ENCODE data around the gene CCL1. TPM values are rescaled to one million over a fixed set of nuclear protein-coding genes. Genes with fewer than 3 reads are reported as not detected.

The CCL1 gene
- total and polyA plus RNA-seq, 9 of the 15 experiments (the other 6 are each of a cell fraction or from before 2014, with no cell fraction given), result 0.45 TPM; not detected in 8

GRCh38 chr17:34357398-34357797 is 5.6 kb downstream of the CCL1 start:
- Histone ChIP-seq H4K20me1 (replicated peaks; ENCODE audit: control insufficient read depth, insufficient read depth, low read length) (no peaks in the 10 kb centered on the region), H3K4me2 (ENCODE audit: insufficient read depth, low read length) (no peak overlapping the region), H3K9ac (ENCODE audit: insufficient read depth in 1 of 2, low read depth in 2 of 2, low read length in 2 of 2) (no peak overlapping the region), H3K79me2 (ENCODE audit: control insufficient read depth, insufficient read depth, low read length) (no peaks in the 10 kb centered on the region), H3K36me3 (ENCODE audit: control insufficient read depth, insufficient read depth, low read length) (no peaks in the 10 kb centered on the region), H3K9me1 (ENCODE audit: control insufficient read depth, insufficient read depth, low read length) (no peaks in the 10 kb centered on the region), H3K4me1 (replicated peaks in 1 of 2; ENCODE audit: control insufficient read depth in 2 of 2, insufficient read depth in 2 of 2, low read length in 2 of 2) (no peaks in the 10 kb centered on the region), H3K27ac (ENCODE audit: extremely low read depth, low read depth, low read length) (no peak overlapping the region), H2AFZ (ENCODE audit: low read depth, low read length) (no peak overlapping the region), H3K4me3 (no peak overlapping the region), H3K9me3 (replicated peaks; ENCODE audit: control insufficient read depth, insufficient read depth, low read depth, low read length) (no peaks in the 10 kb centered on the region), H3K27me3 (ENCODE audit: control insufficient read depth in 2 of 2, insufficient read depth in 2 of 2, low read length in 2 of 2) (no peaks in the 10 kb centered on the region; a peak in 1 of 5 replicates)
- WGBS (ENCODE audit: insufficient coverage, low coverage, missing lambda C conversion rate), result 0% methylated on average over 2 of the region's 2 CpGs
- TF ChIP-seq FOXK2 (conservative IDR thresholded peaks at IDR 0.05 in 1 of 2, IDR thresholded peaks at IDR 0.05 in 1 of 2; ENCODE audit: low read depth in 2 of 2), result no peak
- TF ChIP-seq CTCF (IDR thresholded peaks at IDR 0.05 in 2 of 3, conservative IDR thresholded peaks at IDR 0.05 in 1 of 3; ENCODE audit: insufficient read depth in 2 of 3, low read depth in 1 of 3, low read length in 3 of 3), result peak in 1 of 3 experiments; percentile 21; a peak in 1 of 6 replicates
- no TSS peak for BruUV-seq (replicated peaks)
- no peak for ATAC-seq
- POLR2A ChIA-PET, result no interaction called here
- intact Hi-C loops (cut with micrococcal nuclease), result no loop called here
- in situ Hi-C loops (cut with MboI), result no loop called here
- CTCF ChIA-PET (ENCODE audit: low intra/inter-chr PET ratio), result interaction anchor here (0.9 to 10.2 kb wide), 2 partner anchors 10 to 158 kb away, joined by 3 to 214 read pairs; no protein-coding TSS in a partner anchor
- FAIRE-seq, result no peak
- DNase-seq (ENCODE audit: extremely low read depth in 1 of 4, low spot score in 3 of 4), result no peak

DNA sequence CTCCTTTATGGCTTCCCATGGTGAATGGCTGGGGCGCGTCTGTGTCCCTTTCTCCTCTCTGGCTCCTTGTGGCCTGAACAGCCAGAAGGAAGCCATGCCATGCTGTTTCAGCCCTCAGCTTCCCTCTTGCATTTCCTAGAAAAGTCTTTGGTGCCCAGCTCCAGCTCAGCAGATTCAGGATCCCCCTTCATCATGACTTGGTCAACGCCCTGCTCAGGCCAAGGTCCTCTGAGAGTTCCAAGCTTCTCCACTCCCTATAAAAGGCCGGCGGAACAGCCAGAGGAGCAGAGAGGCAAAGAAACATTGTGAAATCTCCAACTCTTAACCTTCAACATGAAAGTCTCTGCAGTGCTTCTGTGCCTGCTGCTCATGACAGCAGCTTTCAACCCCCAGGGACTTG is 6.8 kb downstream of the CCL1 start, which contains the start of gene CCL13:
Gene CCL13, plus strand, starts transcription at position 287 of the 400 bp plus-strand sequence. Its CDS starts 47 bp downstream, at position 334.
- H3K4me2 ChIP-seq (ENCODE audit: insufficient read depth, low read length), result no peak within 1 kb of the TSS
- WGBS (ENCODE audit: insufficient coverage, low coverage, missing lambda C conversion rate), result 6% methylated on average over 3 of the region's 5 CpGs
- intact Hi-C loops (cut with micrococcal nuclease), result no loop called here

More for the DNA sequence above, 6.8 kb downstream of the CCL1 start, which contains the start of gene CCL13:
- FAIRE-seq (no peak), DNase-seq (ENCODE audit: extremely low read depth in 1 of 4, low spot score in 3 of 4) (no peak), ATAC-seq (no peak)
- Histone ChIP-seq H3K4me1 (replicated peaks in 1 of 2; ENCODE audit: control insufficient read depth in 2 of 2, insufficient read depth in 2 of 2, low read length in 2 of 2) (no peaks in the 10 kb centered on the region), H3K79me2 (ENCODE audit: control insufficient read depth, insufficient read depth, low read length) (no peaks in the 10 kb centered on the region), H4K20me1 (replicated peaks; ENCODE audit: control insufficient read depth, insufficient read depth, low read length) (no peaks in the 10 kb centered on the region), H3K9ac (ENCODE audit: insufficient read depth in 1 of 2, low read depth in 2 of 2, low read length in 2 of 2) (no peak within 1 kb of the TSS), H3K9me3 (replicated peaks; ENCODE audit: control insufficient read depth, insufficient read depth, low read depth, low read length) (no peaks in the 10 kb centered on the region), H3K9me1 (ENCODE audit: control insufficient read depth, insufficient read depth, low read length) (no peaks in the 10 kb centered on the region), H3K4me3 (no peak within 1 kb of the TSS), H2AFZ (ENCODE audit: low read depth, low read length) (no peak within 1 kb of the TSS), H3K27ac (ENCODE audit: extremely low read depth, low read depth, low read length) (no peak within 1 kb of the TSS), H3K36me3 (ENCODE audit: control insufficient read depth, insufficient read depth, low read length) (no peaks in the 10 kb centered on the region), H3K27me3 (ENCODE audit: control insufficient read depth in 2 of 2, insufficient read depth in 2 of 2, low read length in 2 of 2) (no peaks in the 10 kb centered on the region; a peak in 1 of 5 replicates)
- CTCF ChIA-PET (ENCODE audit: low intra/inter-chr PET ratio), result interaction anchor here (0.9 to 10.2 kb wide), 2 partner anchors 9 to 157 kb away, joined by 3 to 214 read pairs; no protein-coding TSS in a partner anchor
- no peak for TF ChIP-seq NCOR1 (IDR thresholded peaks at IDR 0.05)
- no peak for TF ChIP-seq ATF6 (CRISPR knock-in tag; IDR thresholded peaks at IDR 0.05)
- no peak for TF ChIP-seq THRAP3 (IDR thresholded peaks at IDR 0.05; ENCODE audit: borderline replicate concordance)
- TF ChIP-seq ZNF12 (CRISPR knock-in tag; IDR thresholded peaks at IDR 0.05), result no peak
- TF ChIP-seq DPF2 (IDR thresholded peaks at IDR 0.05), result no peak
- TF ChIP-seq HDAC6 (IDR thresholded peaks at IDR 0.05; ENCODE audit: low read depth, low read length), result no peak
- TF ChIP-seq KAT7 (CRISPR knock-in tag; IDR thresholded peaks at IDR 0.05; ENCODE audit: borderline replicate concordance), result no peak
- TF ChIP-seq, protein P1, sequence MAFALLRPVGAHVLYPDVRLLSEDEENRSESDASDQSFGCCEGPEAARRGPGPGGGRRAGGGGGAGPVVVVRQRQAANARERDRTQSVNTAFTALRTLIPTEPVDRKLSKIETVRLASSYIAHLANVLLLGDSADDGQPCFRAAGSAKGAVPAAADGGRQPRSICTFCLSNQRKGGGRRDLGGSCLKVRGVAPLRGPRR (CRISPR knock-in tag; IDR thresholded peaks at IDR 0.05), result no peak
- TF ChIP-seq THAP7 (CRISPR knock-in tag; IDR thresholded peaks at IDR 0.05), result no peak
- BruUV-seq (replicated peaks), result no TSS peak
- POLR2A ChIA-PET, result interaction anchor here (1.1 kb wide), 1 partner anchor 37 kb away, joined by 3 read pairs; no protein-coding TSS in a partner anchor
- in situ Hi-C loops (cut with MboI), result no loop called here

Data from K562 (cell line).